ENCODE results near the gene MS4A15.

DNA sequence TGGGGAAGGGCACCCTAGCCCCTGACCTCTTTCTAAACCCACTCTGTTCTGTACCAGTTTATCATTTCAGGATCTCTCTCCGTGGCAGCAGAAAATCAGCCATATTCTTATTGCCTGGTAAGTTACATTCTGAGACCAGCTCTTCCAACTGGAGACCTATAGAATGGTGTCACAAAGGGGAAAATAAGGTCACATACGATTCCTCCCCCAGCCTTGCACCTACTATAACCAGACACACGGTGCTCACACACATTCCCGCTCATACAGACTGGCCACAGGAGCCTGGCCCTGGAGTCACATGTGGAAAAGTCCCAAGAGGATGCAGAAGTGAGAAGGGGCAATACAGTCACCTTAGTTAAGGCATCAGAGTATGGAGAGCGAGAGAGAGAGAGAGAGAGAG, 49.7 kb upstream of the MS4A15 start:
- TF ChIP-seq, protein P1, sequence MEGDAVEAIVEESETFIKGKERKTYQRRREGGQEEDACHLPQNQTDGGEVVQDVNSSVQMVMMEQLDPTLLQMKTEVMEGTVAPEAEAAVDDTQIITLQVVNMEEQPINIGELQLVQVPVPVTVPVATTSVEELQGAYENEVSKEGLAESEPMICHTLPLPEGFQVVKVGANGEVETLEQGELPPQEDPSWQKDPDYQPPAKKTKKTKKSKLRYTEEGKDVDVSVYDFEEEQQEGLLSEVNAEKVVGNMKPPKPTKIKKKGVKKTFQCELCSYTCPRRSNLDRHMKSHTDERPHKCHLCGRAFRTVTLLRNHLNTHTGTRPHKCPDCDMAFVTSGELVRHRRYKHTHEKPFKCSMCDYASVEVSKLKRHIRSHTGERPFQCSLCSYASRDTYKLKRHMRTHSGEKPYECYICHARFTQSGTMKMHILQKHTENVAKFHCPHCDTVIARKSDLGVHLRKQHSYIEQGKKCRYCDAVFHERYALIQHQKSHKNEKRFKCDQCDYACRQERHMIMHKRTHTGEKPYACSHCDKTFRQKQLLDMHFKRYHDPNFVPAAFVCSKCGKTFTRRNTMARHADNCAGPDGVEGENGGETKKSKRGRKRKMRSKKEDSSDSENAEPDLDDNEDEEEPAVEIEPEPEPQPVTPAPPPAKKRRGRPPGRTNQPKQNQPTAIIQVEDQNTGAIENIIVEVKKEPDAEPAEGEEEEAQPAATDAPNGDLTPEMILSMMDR (IDR thresholded peaks at IDR 0.05): no peak
- TF ChIP-seq EZH2 (IDR thresholded peaks at IDR 0.05; ENCODE audit: borderline replicate concordance, insufficient read depth, low read depth, low read length, poor library complexity, severe bottlenecking): no peak

Data from B cell (primary cell).